Natural killer cell (primary cell): ENCODE data around the gene GABBR2. TPM values are rescaled to one million over a fixed set of nuclear protein-coding genes. Genes with fewer than 3 reads are reported as not detected.

ENCODE experiments used
- ATAC-seq, 3 donors: fragments of 150-1000 bp in 2 of 3; fragments of 200-7000 bp in 1 of 3; cut with Tn5 transposase; 1 replicate in 1 of 3; 2 replicates in 2 of 3; pipeline ENCODE4 v1.10.0; 2021; ENCODE audit warnings: mild to moderate bottlenecking in 2 of 3, moderate library complexity in 2 of 3
- DNase-seq, 2 donors: peaks; one replicate each; pipeline versions ENCODE4 v3.0.0 to v3.0.0-alpha.2; 2013 to 2021; ENCODE audit warnings: mixed read lengths in 1 of 2
- H3K27ac ChIP-seq: one replicate; pipeline ENCODE4 v1.5.1; 2013; ENCODE audit warnings: mild to moderate bottlenecking, low read length
- H3K27me3 ChIP-seq: one replicate; pipeline ENCODE4 v1.6.1; 2013; ENCODE audit warnings: low read length; ENCODE audit not compliant: control insufficient read depth, insufficient read depth
- H3K36me3 ChIP-seq: one replicate; pipeline ENCODE4 v1.6.1; 2013; ENCODE audit warnings: low read length; ENCODE audit not compliant: control insufficient read depth, insufficient read depth
- H3K4me1 ChIP-seq: one replicate; pipeline ENCODE4 v1.6.1; 2013; ENCODE audit warnings: low read length; ENCODE audit not compliant: control insufficient read depth, insufficient read depth
- H3K4me3 ChIP-seq: one replicate; pipeline ENCODE4 v1.5.1; 2013; ENCODE audit warnings: low read length
- H3K9me3 ChIP-seq: one replicate; pipeline ENCODE4 v1.6.1; 2013; ENCODE audit warnings: low read length; ENCODE audit not compliant: control insufficient read depth, insufficient read depth
- H3K27ac Mint-ChIP-seq, 2 donors: one replicate each; pipeline ENCODE4 v1.8.0; 2022; ENCODE audit warnings: mild to moderate bottlenecking in 2 of 2, mixed read lengths in 2 of 2, moderate library complexity in 1 of 2
- H3K27me3 Mint-ChIP-seq, 2 donors: one replicate each; pipeline ENCODE4 v1.8.0; 2022; ENCODE audit warnings: low read depth in 2 of 2, mixed read lengths in 2 of 2
- H3K36me3 Mint-ChIP-seq: one replicate; pipeline ENCODE4 v1.8.0; 2022; ENCODE audit warnings: mixed read lengths
- H3K4me1 Mint-ChIP-seq, 2 donors: one replicate each; pipeline ENCODE4 v1.8.0; 2022; ENCODE audit warnings: mixed read lengths in 2 of 2
- H3K4me3 Mint-ChIP-seq: one replicate; pipeline ENCODE4 v1.8.0; 2022; ENCODE audit warnings: mild to moderate bottlenecking, moderate library complexity, mixed read lengths
- H3K9me3 Mint-ChIP-seq, 2 donors: one replicate each; pipeline ENCODE4 v1.8.0; 2022; ENCODE audit warnings: mixed read lengths in 2 of 2
- CTCF ChIP-seq: fragments of 200-600 bp; IDR thresholded peaks from one replicate; pipeline ENCODE4 v1.8.0; 2022; ENCODE audit warnings: antibody characterized with exemption
- WGBS: methylation state at CpG from one replicate; pipeline ENCODE4 v1.1.7; 2013; ENCODE audit warnings: missing lambda C conversion rate; ENCODE audit not compliant: insufficient coverage; 5-methylcytosine and 5-hydroxymethylcytosine counted together
- intact Hi-C: fragments of 100-400 bp; cut with micrococcal nuclease; formaldehyde crosslinking; loops from one replicate; pipeline ENCODE4 v1.14.2; 2022
- total RNA-seq, 4 donors: library from RNA; stranded (reverse); fragments of 120-200 nt in 1 of 4; gene quantifications; one replicate each; pipeline versions ENCODE4 v1.2.3 to v1.2.4, GENCODE V29; 2013 to 2022

The GABBR2 gene
- total RNA-seq, 3 donors from 2014 or later (not counting 1 experiment from before 2014, with no cell fraction given): not detected

DNA sequence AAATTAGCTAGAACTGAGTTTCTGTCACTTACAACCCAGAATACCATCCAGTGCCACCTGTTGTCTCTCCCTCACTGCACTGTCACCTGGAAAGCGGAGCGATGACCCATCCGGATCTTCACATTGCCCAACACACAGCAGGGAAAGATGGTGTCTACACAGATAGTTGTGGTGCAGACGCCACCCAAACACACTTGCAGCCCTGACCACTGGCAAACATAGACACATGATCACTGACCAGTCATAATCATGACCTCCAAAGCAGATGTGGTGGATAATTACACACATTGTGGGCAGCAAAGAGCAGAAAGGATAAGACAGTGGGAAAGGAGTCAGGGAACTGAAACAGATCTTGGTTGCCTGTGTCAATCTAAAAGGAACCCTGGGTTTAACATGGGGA, 64.7 kb downstream of the GABBR2 start:
- no peaks in the 10 kb centered on the region for H3K36me3 Mint-ChIP-seq
- no peak for TF ChIP-seq CTCF
- Histone ChIP-seq H3K9me3 (no peaks in the 10 kb centered on the region), H3K4me3 (no peak overlapping the region), H3K4me1 (no peaks in the 10 kb centered on the region), H3K36me3 (no peaks in the 10 kb centered on the region), H3K27me3 (peaks cover 2% of the 10 kb centered on the region), H3K27ac (no peak overlapping the region)
- intact Hi-C loops: no loop called here
- no peaks in the 10 kb centered on the region for H3K9me3 Mint-ChIP-seq
- DNase-seq (no peak), ATAC-seq (no peak)
- WGBS: 84% methylated on average over 4 of the region's 4 CpGs
- H3K4me3 Mint-ChIP-seq: no peak overlapping the region
- no peak overlapping the region for H3K27ac Mint-ChIP-seq
- H3K4me1 Mint-ChIP-seq: no peaks in the 10 kb centered on the region
- H3K27me3 Mint-ChIP-seq: peaks cover 9 to 19% of the 10 kb centered on the region in 2 donors

- no peak overlapping the region for H3K27ac Mint-ChIP-seq
- H3K36me3 Mint-ChIP-seq: no peaks in the 10 kb centered on the region
- Histone ChIP-seq H3K27ac (no peak overlapping the region), H3K36me3 (no peaks in the 10 kb centered on the region), H3K4me1 (no peaks in the 10 kb centered on the region), H3K9me3 (no peaks in the 10 kb centered on the region), H3K27me3 (peaks cover 2% of the 10 kb centered on the region), H3K4me3 (no peak overlapping the region)
- ATAC-seq: no peak
- H3K9me3 Mint-ChIP-seq: no peaks in the 10 kb centered on the region
- no peak for DNase-seq
- H3K4me3 Mint-ChIP-seq: no peak overlapping the region
- intact Hi-C loops: no loop called here
- H3K4me1 Mint-ChIP-seq: no peaks in the 10 kb centered on the region
- WGBS: 87% methylated on average over 10 of the region's 10 CpGs
- H3K27me3 Mint-ChIP-seq: peaks cover 9 to 15% of the 10 kb centered on the region in 2 donors
- TF ChIP-seq CTCF: no peak
Measured at GRCh38 chr9:98642661-98643312, 65.9 kb downstream of the GABBR2 start.

DNA sequence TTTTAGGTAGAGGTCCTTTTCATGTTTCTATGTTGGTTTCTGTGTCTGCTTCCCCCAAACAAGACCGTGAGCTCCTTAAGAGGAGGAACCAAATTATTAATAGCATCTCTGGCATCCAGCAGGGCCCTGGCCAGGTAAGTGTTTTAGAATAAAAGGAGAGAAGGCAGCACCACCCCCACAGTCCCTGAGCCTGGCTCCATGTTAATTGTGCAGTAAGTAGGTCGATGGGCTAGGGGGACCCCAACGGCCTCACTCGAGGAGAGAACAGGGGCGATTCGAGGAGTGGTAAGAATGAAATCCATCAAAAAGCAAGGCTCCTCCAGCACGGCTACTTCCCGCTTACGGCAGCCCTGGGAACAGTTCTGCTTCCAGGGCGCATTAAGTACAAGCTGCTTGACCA, 67.0 kb downstream of the GABBR2 start:
- H3K27ac Mint-ChIP-seq: no peak overlapping the region
- no peaks in the 10 kb centered on the region for H3K36me3 Mint-ChIP-seq
- Histone ChIP-seq H3K4me3 (no peak overlapping the region), H3K9me3 (no peaks in the 10 kb centered on the region), H3K27me3 (peaks cover 2% of the 10 kb centered on the region), H3K4me1 (no peaks in the 10 kb centered on the region), H3K27ac (no peak overlapping the region), H3K36me3 (no peaks in the 10 kb centered on the region)
- ATAC-seq (no peak), DNase-seq (no peak)
- intact Hi-C loops: no loop called here
- H3K4me3 Mint-ChIP-seq: no peak overlapping the region
- H3K4me1 Mint-ChIP-seq: no peaks in the 10 kb centered on the region
- WGBS: 78% methylated on average over 10 of the region's 10 CpGs
- H3K9me3 Mint-ChIP-seq: no peaks in the 10 kb centered on the region
- H3K27me3 Mint-ChIP-seq: peaks cover 9 to 18% of the 10 kb centered on the region in 2 donors
- no peak for TF ChIP-seq CTCF

- H3K9me3 ChIP-seq: no peaks in the 10 kb centered on the region
- intact Hi-C loops: no loop called here
- no peak for TF ChIP-seq CTCF
- Mint-ChIP-seq H3K4me3 (no peak overlapping the region), H3K9me3 (no peaks in the 10 kb centered on the region), H3K36me3 (no peaks in the 10 kb centered on the region), H3K27ac (no peak overlapping the region), H3K4me1 (no peaks in the 10 kb centered on the region), H3K27me3 (peaks cover 9 to 21% of the 10 kb centered on the region in 2 donors)
- no peaks in the 10 kb centered on the region for H3K4me1 ChIP-seq
- DNase-seq (no peak), ATAC-seq (peak in 1 of 3 donors; percentile 19)
- no peak overlapping the region for H3K4me3 ChIP-seq
- H3K36me3 ChIP-seq: no peaks in the 10 kb centered on the region
- no peak overlapping the region for H3K27ac ChIP-seq
- H3K27me3 ChIP-seq: peaks cover 2% of the 10 kb centered on the region
- WGBS: 88% methylated on average over 3 of the region's 3 CpGs
Measured at GRCh38 chr9:98640394-98640793, 68.3 kb downstream of the GABBR2 start.
